Measurements from ENCODE around the gene SLC22A16. TPM values are rescaled to one million over a fixed set of nuclear protein-coding genes. Genes with fewer than 3 reads are reported as not detected.

SLC22A16 gene, protein sequence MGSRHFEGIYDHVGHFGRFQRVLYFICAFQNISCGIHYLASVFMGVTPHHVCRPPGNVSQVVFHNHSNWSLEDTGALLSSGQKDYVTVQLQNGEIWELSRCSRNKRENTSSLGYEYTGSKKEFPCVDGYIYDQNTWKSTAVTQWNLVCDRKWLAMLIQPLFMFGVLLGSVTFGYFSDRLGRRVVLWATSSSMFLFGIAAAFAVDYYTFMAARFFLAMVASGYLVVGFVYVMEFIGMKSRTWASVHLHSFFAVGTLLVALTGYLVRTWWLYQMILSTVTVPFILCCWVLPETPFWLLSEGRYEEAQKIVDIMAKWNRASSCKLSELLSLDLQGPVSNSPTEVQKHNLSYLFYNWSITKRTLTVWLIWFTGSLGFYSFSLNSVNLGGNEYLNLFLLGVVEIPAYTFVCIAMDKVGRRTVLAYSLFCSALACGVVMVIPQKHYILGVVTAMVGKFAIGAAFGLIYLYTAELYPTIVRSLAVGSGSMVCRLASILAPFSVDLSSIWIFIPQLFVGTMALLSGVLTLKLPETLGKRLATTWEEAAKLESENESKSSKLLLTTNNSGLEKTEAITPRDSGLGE
- total RNA-seq (not detected in 2 replicates), polyA plus RNA-seq (not detected in 2 replicates), polyA minus RNA-seq (not detected in 2 replicates)
- not detected for total RNA-seq (2013)

DNA sequence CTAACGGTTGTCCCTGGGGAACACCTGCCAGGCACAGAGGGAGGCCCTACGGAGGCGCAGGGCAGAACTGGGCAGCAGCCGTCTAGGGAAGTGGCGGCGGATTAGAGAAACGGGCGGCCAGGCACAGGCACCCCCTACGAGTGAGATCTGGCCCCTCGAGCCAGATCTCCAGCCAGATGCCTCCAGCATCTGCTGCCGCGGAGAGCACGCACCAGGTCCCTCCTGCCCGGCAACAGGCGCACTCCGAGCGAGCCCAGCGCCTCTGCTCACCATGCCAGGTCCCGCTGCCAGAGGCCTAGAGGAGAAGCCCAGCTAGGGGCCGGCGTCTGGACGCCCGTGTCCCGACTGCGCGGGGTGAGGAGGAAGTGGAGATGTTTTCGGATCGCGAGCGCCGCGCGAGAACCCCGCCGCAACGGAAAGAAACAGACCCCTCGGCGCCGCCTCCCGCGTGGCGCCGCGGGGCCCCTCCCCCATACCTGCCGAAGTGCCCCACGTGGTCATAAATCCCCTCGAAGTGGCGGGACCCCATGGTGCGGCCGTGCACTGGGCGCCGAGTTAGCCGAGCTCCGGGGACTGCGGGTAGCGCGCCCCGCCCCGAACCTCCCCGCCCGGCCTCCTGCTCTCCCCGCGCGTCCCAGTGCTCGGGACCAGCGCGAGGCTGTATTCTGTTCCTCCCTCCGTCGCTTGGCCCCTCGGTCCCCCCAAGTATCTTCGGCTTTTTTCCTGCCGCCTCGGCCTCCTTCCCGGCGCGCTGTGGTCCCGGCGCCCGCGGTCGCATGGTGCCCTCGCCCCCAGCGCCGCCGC is at the start of gene SLC22A16:
TSS of gene SLC22A16 (minus strand) at position 568 of the 804 bp plus-strand sequence. CDS start at position 529, 39 bp downstream.
- ChIA-PET CTCF (no interaction called here), POLR2A (no interaction called here)
- Histone ChIP-seq H3K27ac (ENCODE audit: low read length in 2 of 2) (no peak within 1 kb of the TSS), H3K9me3 (ENCODE audit: control extremely low read depth in 1 of 3, control insufficient read depth in 2 of 3, insufficient read depth in 1 of 3, low read length in 2 of 3) (peaks cover 0 to 7% (median 1%) of the 10 kb centered on the region in 3 donors), H4K20me1 (ENCODE audit: control insufficient read depth, insufficient read depth, low read length, poor library complexity, severe bottlenecking) (no peaks in the 10 kb centered on the region), H3K4me3 (ENCODE audit: control extremely low read depth in 1 of 5, extremely low read depth in 1 of 5, insufficient read depth in 1 of 5, low read depth in 2 of 5, low read length in 4 of 5) (peak within 1 kb of the TSS; percentile 29 to 58 (median 48)), H3K4me2 (replicated peaks; ENCODE audit: low read depth, low read length, poor library complexity, severe bottlenecking) (peak within 1 kb of the TSS; percentile 62), H3K27me3 (replicated peaks in 1 of 4; ENCODE audit: control extremely low read depth in 1 of 4, control insufficient read depth in 3 of 4, insufficient read depth in 4 of 4, low read length in 3 of 4) (peaks cover 0 to 18% (median 7%) of the 10 kb centered on the region in 4 experiments), H3K4me1 (ENCODE audit: control insufficient read depth in 2 of 2, insufficient read depth in 2 of 2, low read length in 2 of 2) (peaks cover 12 to 14% of the 10 kb centered on the region in 2 donors), H3K9ac (ENCODE audit: low read length) (peak within 1 kb of the TSS; percentile 16), H3K36me3 (replicated peaks in 1 of 2; ENCODE audit: control extremely low read depth in 1 of 2, control insufficient read depth in 1 of 2, extremely low read depth in 1 of 2, insufficient read depth in 2 of 2, low read length in 1 of 2) (no peaks in the 10 kb centered on the region), H3K79me2 (ENCODE audit: control insufficient read depth, insufficient read depth, low read length) (no peaks in the 10 kb centered on the region), H2AFZ (ENCODE audit: insufficient read depth, low read depth, low read length, poor library complexity, severe bottlenecking) (peak within 1 kb of the TSS; percentile 64)
- TF ChIP-seq, protein P1, sequence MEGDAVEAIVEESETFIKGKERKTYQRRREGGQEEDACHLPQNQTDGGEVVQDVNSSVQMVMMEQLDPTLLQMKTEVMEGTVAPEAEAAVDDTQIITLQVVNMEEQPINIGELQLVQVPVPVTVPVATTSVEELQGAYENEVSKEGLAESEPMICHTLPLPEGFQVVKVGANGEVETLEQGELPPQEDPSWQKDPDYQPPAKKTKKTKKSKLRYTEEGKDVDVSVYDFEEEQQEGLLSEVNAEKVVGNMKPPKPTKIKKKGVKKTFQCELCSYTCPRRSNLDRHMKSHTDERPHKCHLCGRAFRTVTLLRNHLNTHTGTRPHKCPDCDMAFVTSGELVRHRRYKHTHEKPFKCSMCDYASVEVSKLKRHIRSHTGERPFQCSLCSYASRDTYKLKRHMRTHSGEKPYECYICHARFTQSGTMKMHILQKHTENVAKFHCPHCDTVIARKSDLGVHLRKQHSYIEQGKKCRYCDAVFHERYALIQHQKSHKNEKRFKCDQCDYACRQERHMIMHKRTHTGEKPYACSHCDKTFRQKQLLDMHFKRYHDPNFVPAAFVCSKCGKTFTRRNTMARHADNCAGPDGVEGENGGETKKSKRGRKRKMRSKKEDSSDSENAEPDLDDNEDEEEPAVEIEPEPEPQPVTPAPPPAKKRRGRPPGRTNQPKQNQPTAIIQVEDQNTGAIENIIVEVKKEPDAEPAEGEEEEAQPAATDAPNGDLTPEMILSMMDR (IDR thresholded peaks at IDR 0.05): no peak
- intact Hi-C loops (cut with micrococcal nuclease): no loop called here
- DNase-seq: peak; percentile 43
- peak within 1 kb of the TSS; percentile 85 for H3K4me3 Mint-ChIP-seq
- H3K27me3 Mint-ChIP-seq: peaks cover 39% of the 10 kb centered on the region
- peaks cover 5% of the 10 kb centered on the region for H3K9me3 Mint-ChIP-seq (ENCODE audit: insufficient read depth)
- H3K27ac Mint-ChIP-seq: no peak within 1 kb of the TSS
- peaks cover 15% of the 10 kb centered on the region for H3K4me1 Mint-ChIP-seq
- ATAC-seq (ENCODE audit: low read depth): peak; percentile 24
- WGBS (ENCODE audit: insufficient coverage): 3% methylated on average over 83 of the region's 85 CpGs

All from B cell (primary cell).